K562 (cell line): Measurements from ENCODE around the gene OAT. TPM values are rescaled to one million over a fixed set of nuclear protein-coding genes. Genes with fewer than 3 reads are reported as not detected.

Source experiments
- ATAC-seq: fragments of 200-7000 bp; cut with Tn5 transposase; 3 replicates; pipeline ENCODE4 v1.9.1; 2020; ENCODE audit warnings: moderate library complexity
- BruUV-seq: library from RNA; stranded (reverse); fragments of 400-500 nt; replicated peaks from 2 replicates; lab custom pipeline; 2021; lab: Mats Ljungman, UMichigan
- CTCF ChIA-PET: fragments of 300-600 bp; formaldehyde crosslinking; extraction: SDS; loops from one replicate; lab custom pipeline; 2021; ENCODE audit warnings: low intra/inter-chr PET ratio; lab: Yijun Ruan, JAX
- POLR2A ChIA-PET: fragments of 300-600, 350-650 bp; sonication (Branson Sonifier 250); formaldehyde crosslinking; extraction: SDS; loops from one replicate; lab custom pipeline; 2021; ENCODE audit warnings: antibody characterized with exemption, inconsistent platforms; lab: Yijun Ruan, JAX
- DNase-seq, 4 experiments: peaks; one replicate each; pipeline versions ENCODE4 v3.0.0 to v3.0.0-alpha.2; 2011 to 2018; ENCODE audit warnings: low spot score in 3 of 4, mixed read lengths in 3 of 4; ENCODE audit errors: extremely low read depth in 1 of 4
- FAIRE-seq: peaks from 2 replicates; lab custom pipeline; 2011; peaks lifted over from hg19 to GRCh38; lab: Jason Lieb, UNC
- H2AFZ ChIP-seq: 2 replicates; pipeline ENCODE4 v1.6.0; 2011; ENCODE audit warnings: low read depth, low read length, control low read depth, inconsistent platforms
- H3K27ac ChIP-seq: fragments of 200-600 bp; 3 replicates; pipeline ENCODE4 v1.8.0; 2011; ENCODE audit warnings: low read depth, mild to moderate bottlenecking, control low read depth, inconsistent platforms, low read length, moderate library complexity, mixed read lengths; ENCODE audit errors: extremely low read depth
- H3K27me3 ChIP-seq, 2 experiments: fragments of 300-600 bp in 1 of 2; 2 replicates in 1 of 2; 3 replicates in 1 of 2; pipeline versions ENCODE4 v1.6.0 to v1.8.0; 2011; ENCODE audit warnings: inconsistent platforms in 2 of 2, low read length in 2 of 2, mild to moderate bottlenecking in 1 of 2, mixed read lengths in 1 of 2, moderate library complexity in 1 of 2; ENCODE audit not compliant: control insufficient read depth in 2 of 2, insufficient read depth in 2 of 2
- H3K36me3 ChIP-seq: fragments of 300-600 bp; 3 replicates; pipeline ENCODE4 v1.8.0; 2011; ENCODE audit warnings: mild to moderate bottlenecking, low read length, inconsistent platforms; ENCODE audit not compliant: control insufficient read depth, insufficient read depth
- H3K4me1 ChIP-seq, 2 experiments: fragments of 200-600 bp in 1 of 2; replicated peaks in 1 of 2; 2 replicates in 1 of 2; 3 replicates in 1 of 2; pipeline versions ENCODE4 v1.5.1 to v1.8.0; 2011; ENCODE audit warnings: inconsistent platforms in 2 of 2, low read length in 2 of 2, mild to moderate bottlenecking in 1 of 2, mixed read lengths in 1 of 2, moderate library complexity in 1 of 2; ENCODE audit not compliant: control insufficient read depth in 2 of 2, insufficient read depth in 2 of 2
- H3K4me2 ChIP-seq: 2 replicates; pipeline ENCODE4 v1.6.1; 2011; ENCODE audit warnings: low read length, control low read depth, inconsistent platforms, mixed read lengths; ENCODE audit not compliant: insufficient read depth
- H3K4me3 ChIP-seq: fragments of 200-600 bp; sonication (generic), shearing (Covaris generic); 2 replicates; pipeline ENCODE4 v1.5.1; 2016; ENCODE audit warnings: control low read depth, inconsistent platforms
- H3K79me2 ChIP-seq: fragments of 200-600 bp; 3 replicates; pipeline ENCODE4 v1.8.0; 2011; ENCODE audit warnings: low read length, inconsistent platforms; ENCODE audit not compliant: control insufficient read depth, insufficient read depth
- H3K9ac ChIP-seq, 2 experiments: 2 replicates each; pipeline versions ENCODE4 v1.6.0 to v1.6.1; 2011; ENCODE audit warnings: low read depth in 2 of 2, low read length in 2 of 2, control low read depth in 1 of 2, inconsistent platforms in 1 of 2, mild to moderate bottlenecking in 1 of 2, mixed read lengths in 1 of 2; ENCODE audit not compliant: insufficient read depth in 1 of 2
- H3K9me1 ChIP-seq: one replicate; pipeline ENCODE4 v1.6.0; 2011; ENCODE audit warnings: inconsistent platforms, mild to moderate bottlenecking, low read length, moderate library complexity; ENCODE audit not compliant: control insufficient read depth, insufficient read depth
- H3K9me3 ChIP-seq: replicated peaks from 2 replicates; pipeline ENCODE4 v1.5.1; 2011; ENCODE audit warnings: low read depth, low read length, inconsistent platforms; ENCODE audit not compliant: control insufficient read depth, insufficient read depth
- H4K20me1 ChIP-seq: replicated peaks from 2 replicates; pipeline ENCODE4 v1.6.1; 2011; ENCODE audit warnings: low read length, inconsistent platforms, mixed read lengths; ENCODE audit not compliant: control insufficient read depth, insufficient read depth
- BDP1 ChIP-seq: IDR thresholded peaks from 3 replicates; pipeline ENCODE4 v1.6.1; 2011; ENCODE audit not compliant: insufficient read length, insufficient read depth
- CREBBP ChIP-seq: IDR thresholded peaks from one replicate; pipeline ENCODE4 v1.6.1; 2012; ENCODE audit warnings: low read depth, mild to moderate bottlenecking, control low read depth, inconsistent platforms, low read length
- EP400 ChIP-seq: fragments of 450-650 bp; IDR thresholded peaks from 2 replicates; pipeline ENCODE4 v1.6.1; 2017; ENCODE audit warnings: antibody characterized with exemption, mild to moderate bottlenecking, moderate library complexity
- HDAC3 ChIP-seq: fragments of 450-650 bp; IDR thresholded peaks from 2 replicates; pipeline ENCODE4 v1.6.1; 2018; ENCODE audit warnings: borderline replicate concordance, mild to moderate bottlenecking, moderate library complexity; ENCODE audit not compliant: partially characterized antibody
- MEF2A ChIP-seq: IDR thresholded peaks from 2 replicates; pipeline ENCODE4 v1.6.1; 2011; ENCODE audit warnings: low read depth, mild to moderate bottlenecking, low read length, moderate library complexity; ENCODE audit not compliant: control insufficient read depth
- NR4A1 ChIP-seq, 2 experiments: fragments of 250-450 bp in 1 of 2; fragments of 450-650 bp in 1 of 2; sonication (Bioruptor Pico) in 1 of 2; IDR thresholded peaks; 2 replicates each; pipeline versions ENCODE4 v1.4.0 to v1.6.1; 2016 to 2020; ENCODE audit warnings: mild to moderate bottlenecking in 2 of 2, missing compliant biosample characterization in 1 of 2, missing genetic modification characterization in 1 of 2, moderate library complexity in 1 of 2
- POU5F1 ChIP-seq: fragments of 150-350 bp; IDR thresholded peaks from 2 replicates; pipeline ENCODE4 v1.6.1; 2014; ENCODE audit warnings: borderline replicate concordance, low read length, low read depth, mild to moderate bottlenecking; ENCODE audit not compliant: partially characterized antibody
- TGIF2 ChIP-seq: sonication (generic); formaldehyde crosslinking; IDR thresholded peaks from 2 replicates; pipeline ENCODE4 v1.8.1; 2022; ENCODE audit warnings: mild to moderate bottlenecking, missing genetic modification reagents, moderate library complexity
- WGBS: fragments of 100-300 bp; shearing (Covaris generic); methylation state at CpG from one replicate; pipeline ENCODE4 v1.1.6; 2016; ENCODE audit warnings: low coverage, mixed read lengths; ENCODE audit not compliant: insufficient coverage; ENCODE audit errors: missing lambda C conversion rate; 5-methylcytosine and 5-hydroxymethylcytosine counted together
- in situ Hi-C: fragments of 300-500 bp; cut with MboI; formaldehyde crosslinking; loops from 4 replicates; pipeline ENCODE4 v1.15.0; 2018; ENCODE audit warnings: inconsistent platforms, mixed read lengths
- intact Hi-C: fragments of 100-400 bp; cut with micrococcal nuclease; formaldehyde crosslinking; loops from 2 replicates; pipeline ENCODE4 v1.14.2; 2022
- polyA plus RNA-seq, 8 experiments: library from polyadenylated mRNA; depleted of rRNA in 4 of 8; stranded (reverse) in 5 of 8; unstranded in 3 of 8; fragments of >200 nt; fragmentation: Nextera tagmentation in 2 of 8; fragmentation: Illumina TruSeq in 1 of 8; extraction: Ambion mirVana in 2 of 8; extraction: Trizol in 1 of 8; gene quantifications; 2 replicates each; pipeline versions ENCODE4 v1.2.1 to v1.2.3, GENCODE V29; 2011 to 2014; ENCODE audit warnings: inconsistent platforms in 1 of 8, missing spikeins in 1 of 8
- total RNA-seq, 7 experiments: library from RNA; depleted of rRNA in 6 of 7; stranded (reverse); fragments of >200 nt in 6 of 7; fragmentation: Illumina TruSeq in 2 of 7; extraction: Trizol in 2 of 7; gene quantifications; 2 replicates each; pipeline versions ENCODE4 v1.2.1 to v1.2.3, GENCODE V29; 2011 to 2021; ENCODE audit warnings: low replicate concordance in 1 of 7
- TF ChIP-seq, protein P1 (sequence below): sonication (generic); formaldehyde crosslinking; IDR thresholded peaks from 2 replicates; pipeline ENCODE4 v1.8.0; 2022; ENCODE audit warnings: mild to moderate bottlenecking, low read depth, missing genetic modification reagents

OAT gene
- total and polyA plus RNA-seq, 9 of the 15 experiments (the other 6 are each of a cell fraction or from before 2014, with no cell fraction given) = 100 to 312 (median 163) TPM

GRCh38 chr10:124389613-124390361 lies 28.9 kb downstream of the OAT start:
- in situ Hi-C loops (loop anchor here (25.0 kb wide), 1 partner anchor 802 kb away; no protein-coding TSS in a partner anchor), intact Hi-C loops (loop anchor here (1.0 to 10.0 kb wide), 2 partner anchors 135 to 395 kb away; no protein-coding TSS in a partner anchor)
- Histone ChIP-seq H3K9me3 (no peaks in the 10 kb centered on the region), H3K79me2 (no peaks in the 10 kb centered on the region), H3K27ac (no peak overlapping the region), H3K4me3 (peak overlapping the region; percentile 21; the same call in 1 of the 2 replicates), H2AFZ (peak overlapping the region; percentile 97), H3K4me2 (peak overlapping the region; percentile 63), H3K36me3 (no peaks in the 10 kb centered on the region), H4K20me1 (0 out of 2 replicates have a peak, but pooled peaks cover 3% of the 10 kb centered on the region), H3K9ac (peak overlapping the region; percentile 49 to 81), H3K9me1 (no peaks in the 10 kb centered on the region), H3K27me3 (peaks cover 0 to 22% of the 10 kb centered on the region in 2 experiments; a peak in 3 of 5 replicates), H3K4me1 (peaks cover 4 to 16% of the 10 kb centered on the region in 2 experiments; a peak in 4 of 5 replicates)
- ATAC-seq (no peak), FAIRE-seq (no peak), DNase-seq (no peak)
- WGBS = 43% methylated on average over 18 of the region's 26 CpGs
- no TSS peak for BruUV-seq
- POLR2A ChIA-PET = interaction anchor here (0.6 to 1.2 kb wide), 4 partner anchors 9 to 395 kb away, joined by 3 to 5 read pairs (median 3); no protein-coding TSS in a partner anchor
- CTCF ChIA-PET = interaction anchor here (0.7 to 3.0 kb wide), 2 partner anchors 76 to 395 kb away, joined by 3 to 26 read pairs; no protein-coding TSS in a partner anchor
- TF ChIP-seq CREBBP (no peak), EP400 (no peak), HDAC3 (no peak), TGIF2 (no peak), NR4A1 (CRISPR knock-in tag; IDR thresholded peaks at IDR 0.05) (no peak), NR4A1 (tag; IDR thresholded peaks at IDR 0.05) (no peak), MEF2A (no peak), POU5F1 (no peak), BDP1 (no peak)
- TF ChIP-seq, protein P1, sequence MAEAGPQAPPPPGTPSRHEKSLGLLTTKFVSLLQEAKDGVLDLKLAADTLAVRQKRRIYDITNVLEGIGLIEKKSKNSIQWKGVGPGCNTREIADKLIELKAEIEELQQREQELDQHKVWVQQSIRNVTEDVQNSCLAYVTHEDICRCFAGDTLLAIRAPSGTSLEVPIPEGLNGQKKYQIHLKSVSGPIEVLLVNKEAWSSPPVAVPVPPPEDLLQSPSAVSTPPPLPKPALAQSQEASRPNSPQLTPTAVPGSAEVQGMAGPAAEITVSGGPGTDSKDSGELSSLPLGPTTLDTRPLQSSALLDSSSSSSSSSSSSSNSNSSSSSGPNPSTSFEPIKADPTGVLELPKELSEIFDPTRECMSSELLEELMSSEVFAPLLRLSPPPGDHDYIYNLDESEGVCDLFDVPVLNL = no peak
